ENCODE results near the gene BRI3BP.
A peak's percentile ranks its signal among the peaks of the same experiment; 100 is the strongest.
"Not testable (repeated sequence)": the region's sequence is repeated elsewhere in the genome, so short reads cannot be mapped to it uniquely, and the experiment has no call there.

The BRI3BP gene

GRCh38 chr12:125024949-125025563 lies 31.6 kb downstream of the BRI3BP start:
- DNase-seq, result no peak

GRCh38 chr12:125025606-125026235 lies 32.3 kb downstream of the BRI3BP start:
- DNase-seq, result no peak

GRCh38 chr12:125028106-125028505 lies 34.7 kb downstream of the BRI3BP start:
- no peak for DNase-seq

- DNase-seq, result no peak
These were observed 36.4 kb downstream of the BRI3BP start for GRCh38 chr12:125029761-125030358.

- DNase-seq, result not testable (repeated sequence)
These were observed 38.0 kb downstream of the BRI3BP start for GRCh38 chr12:125031471-125031870.

GRCh38 chr12:125032466-125033152 lies 39.2 kb downstream of the BRI3BP start:
- DNase-seq, result no peak

- DNase-seq, result no peak
These were observed 39.8 kb downstream of the BRI3BP start for GRCh38 chr12:125033288-125033687.

- no peak for DNase-seq
These were observed 45.7 kb downstream of the BRI3BP start for GRCh38 chr12:125038976-125039625.

- no peak for DNase-seq
These were observed 55.6 kb downstream of the BRI3BP start for GRCh38 chr12:125049093-125049458.

GRCh38 chr12:125050446-125050845 lies 57.0 kb downstream of the BRI3BP start:
- DNase-seq, result peak; percentile 18

- DNase-seq, result no peak
These were observed 57.4 kb downstream of the BRI3BP start for GRCh38 chr12:125050868-125051267.

- DNase-seq, result no peak
These were observed 60.4 kb downstream of the BRI3BP start for GRCh38 chr12:125053821-125054220.

GRCh38 chr12:125055591-125055990 lies 62.1 kb downstream of the BRI3BP start:
- DNase-seq, result no peak

- DNase-seq, result no peak
These were observed 62.9 kb downstream of the BRI3BP start for GRCh38 chr12:125056306-125056705.

GRCh38 chr12:125057708-125058107 lies 64.3 kb downstream of the BRI3BP start:
- DNase-seq, result no peak

GRCh38 chr12:125061229-125061628 lies 67.8 kb downstream of the BRI3BP start:
- DNase-seq, result no peak

GRCh38 chr12:125063522-125063921 lies 70.1 kb downstream of the BRI3BP start:
- DNase-seq, result not testable (repeated sequence)

GRCh38 chr12:125064492-125064891 lies 71.0 kb downstream of the BRI3BP start:
- DNase-seq, result no peak

GRCh38 chr12:125065021-125065918 lies 71.8 kb downstream of the BRI3BP start, which contains the start of gene AACS:
Gene AACS (plus strand): TSS chr12:125065435. CDS start chr12:125065585, 150 bp downstream.
- peak; percentile 86 for DNase-seq

- peak; percentile 21 for DNase-seq
These were observed 72.6 kb downstream of the BRI3BP start for GRCh38 chr12:125065919-125066570.

- no peak for DNase-seq
These were observed 74.9 kb downstream of the BRI3BP start for GRCh38 chr12:125068391-125068790.

- no peak for DNase-seq
These were observed 76.2 kb downstream of the BRI3BP start for GRCh38 chr12:125069616-125070015.
